Renal pelvis (tissue), 4 donors: Measurements from ENCODE around the gene CEP85L. TPM values are rescaled to one million over a fixed set of nuclear protein-coding genes. Genes with fewer than 3 reads are reported as not detected.
A peak's percentile ranks its signal among the peaks of the same experiment; 100 is the strongest.

Experiments
- DNase-seq: peaks from one replicate; pipeline ENCODE4 v3.0.0-alpha.2; 2013
- polyA plus RNA-seq, 3 donors: library from polyadenylated mRNA; unstranded; fragments of 120-200 nt; gene quantifications; one replicate each; pipeline ENCODE4 v1.2.1, GENCODE V29; 2013; ENCODE audit not compliant: insufficient read length in 3 of 3

The CEP85L gene
- polyA plus RNA-seq, 3 donors: 6.3 to 6.4 (median 6.4) TPM

- DNase-seq: peak; percentile 59
Measured at GRCh38 chr6:118580585-118581419, 70.6 kb downstream of the CEP85L start.

GRCh38 chr6:118579786-118580185, 71.6 kb downstream of the CEP85L start:
- DNase-seq: no peak

- no peak for DNase-seq
Measured at GRCh38 chr6:118578617-118579016, 72.8 kb downstream of the CEP85L start.

GRCh38 chr6:118577972-118578371, 73.4 kb downstream of the CEP85L start:
- no peak for DNase-seq

- no peak for DNase-seq
Measured at GRCh38 chr6:118574051-118574865, 77.1 kb downstream of the CEP85L start.

- no peak for DNase-seq
Measured at GRCh38 chr6:118571121-118571520, 80.3 kb downstream of the CEP85L start.

- DNase-seq: no peak
Measured at GRCh38 chr6:118569498-118569897, 81.9 kb downstream of the CEP85L start.

- no peak for DNase-seq
Measured at GRCh38 chr6:118567974-118568373, 83.4 kb downstream of the CEP85L start.

GRCh38 chr6:118565311-118565960, 86.0 kb downstream of the CEP85L start:
- DNase-seq: peak; percentile 46

GRCh38 chr6:118562959-118563358, 88.4 kb downstream of the CEP85L start:
- DNase-seq: no peak

- no peak for DNase-seq
Measured at GRCh38 chr6:118562248-118562647, 89.1 kb downstream of the CEP85L start.

- DNase-seq: no peak
Measured at GRCh38 chr6:118559659-118560058, 91.7 kb downstream of the CEP85L start.

GRCh38 chr6:118558464-118559217, 92.8 kb downstream of the CEP85L start:
- no peak for DNase-seq

- no peak for DNase-seq
Measured at GRCh38 chr6:118554698-118555097, 96.7 kb downstream of the CEP85L start.

- DNase-seq: no peak
Measured at GRCh38 chr6:118553132-118553531, 98.3 kb downstream of the CEP85L start.

GRCh38 chr6:118551063-118552053, 100.0 kb downstream of the CEP85L start:
- peak; percentile 40 for DNase-seq

GRCh38 chr6:118548613-118549012, 102.8 kb downstream of the CEP85L start:
- no peak for DNase-seq

- DNase-seq: no peak
Measured at GRCh38 chr6:118548136-118548535, 103.3 kb downstream of the CEP85L start, which contains the start of gene PLN. TSS of gene PLN (plus strand) at chr6:118548296. CDS start at chr6:118558922, 10,626 bp downstream.

- no peak for DNase-seq
Measured at GRCh38 chr6:118546880-118547218, 104.5 kb downstream of the CEP85L start.

GRCh38 chr6:118546164-118546879, 105.1 kb downstream of the CEP85L start:
- no peak for DNase-seq
